ENCODE data around the gene IGSF22. TPM values are rescaled to one million over a fixed set of nuclear protein-coding genes. Genes with fewer than 3 reads are reported as not detected.

The IGSF22 gene
- total RNA-seq, 4 donors from 2014 or later: 0.17 to 0.23 TPM; not detected in 2

GRCh38 chr11:18720808-18721560, 5.0 kb downstream of the IGSF22 start:
- Histone ChIP-seq H3K4me3 (peak overlapping the region; percentile 60 to 74 (median 68)), H3K27ac (replicated peaks in 1 of 4) (peak overlapping the region; percentile 66 to 79 (median 72)), H3K27me3 (no peaks in the 10 kb centered on the region), H3K4me1 (peaks cover 7 to 22% (median 19%) of the 10 kb centered on the region in 4 donors), H3K9me3 (no peaks in the 10 kb centered on the region), H3K36me3 (no peaks in the 10 kb centered on the region)
- DNase-seq (ENCODE audit: extremely low spot score): no peak
- TF ChIP-seq EP300 (IDR thresholded peaks at IDR 0.05) (no peak), POLR2AphosphoS5 (IDR thresholded peaks at IDR 0.05) (peak; percentile 47 to 66)
- intact Hi-C loops (cut with DNase I): loop anchor here (5.0 kb wide), 1 partner anchor 134 kb away; the partner anchor contains the start of gene UEVLD
- WGBS: 4% methylated on average over 41 of the region's 41 CpGs

- no peak for DNase-seq (ENCODE audit: extremely low spot score)
Measured at GRCh38 chr11:18720091-18720807, 5.7 kb downstream of the IGSF22 start.

GRCh38 chr11:18715476-18715875, 10.5 kb downstream of the IGSF22 start:
- Histone ChIP-seq H3K4me1 (peaks cover under 1 to 3% (median 3%) of the 10 kb centered on the region in 4 donors), H3K9me3 (no peaks in the 10 kb centered on the region), H3K4me3 (no peak overlapping the region), H3K27ac (replicated peaks in 1 of 4) (no peak overlapping the region), H3K36me3 (no peaks in the 10 kb centered on the region), H3K27me3 (no peaks in the 10 kb centered on the region)
- intact Hi-C loops (cut with DNase I): no loop called here
- TF ChIP-seq CTCF (IDR thresholded peaks at IDR 0.05) (no peak), POLR2AphosphoS5 (IDR thresholded peaks at IDR 0.05) (no peak), EP300 (IDR thresholded peaks at IDR 0.05) (no peak)
- DNase-seq (ENCODE audit: extremely low spot score): no peak
- 72% methylated on average over 7 of the region's 7 CpGs for WGBS

More at GRCh38 chr11:18720091-18720807, 5.7 kb downstream of the IGSF22 start:
- no peaks in the 10 kb centered on the region for H3K9me3 ChIP-seq
- H3K27ac ChIP-seq (replicated peaks in 1 of 4): peak overlapping the region in 3 of 4 donors; percentile 66 to 79 (median 70)
- intact Hi-C loops (cut with DNase I): loop anchor here (5.0 kb wide), 1 partner anchor 133 kb away; the partner anchor contains the start of gene UEVLD
- WGBS: 91% methylated on average over 5 of the region's 5 CpGs
- H3K36me3 ChIP-seq: no peaks in the 10 kb centered on the region
- H3K4me1 ChIP-seq: peaks cover 7 to 22% (median 19%) of the 10 kb centered on the region in 4 donors
- TF ChIP-seq POLR2A (IDR thresholded peaks at IDR 0.05; ENCODE audit: low read depth): no peak
- no peak for TF ChIP-seq EP300 (IDR thresholded peaks at IDR 0.05)
- no peak for TF ChIP-seq CTCF (IDR thresholded peaks at IDR 0.05)
- no peak for TF ChIP-seq POLR2AphosphoS5 (IDR thresholded peaks at IDR 0.05)
- peak overlapping the region in 2 of 4 donors; percentile 60 to 74 for H3K4me3 ChIP-seq
- no peaks in the 10 kb centered on the region for H3K27me3 ChIP-seq

- Histone ChIP-seq H3K4me1 (no peaks in the 10 kb centered on the region), H3K9me3 (no peaks in the 10 kb centered on the region), H3K4me3 (no peak overlapping the region), H3K27ac (replicated peaks in 1 of 4) (no peak overlapping the region), H3K36me3 (no peaks in the 10 kb centered on the region), H3K27me3 (no peaks in the 10 kb centered on the region)
- WGBS: 88% methylated on average over 10 of the region's 10 CpGs
- no peak for DNase-seq (ENCODE audit: extremely low spot score)
- TF ChIP-seq POLR2A (IDR thresholded peaks at IDR 0.05; ENCODE audit: low read depth) (no peak), CTCF (IDR thresholded peaks at IDR 0.05) (no peak), EP300 (IDR thresholded peaks at IDR 0.05) (no peak), POLR2AphosphoS5 (IDR thresholded peaks at IDR 0.05) (no peak)
- intact Hi-C loops (cut with DNase I): no loop called here
Measured at GRCh38 chr11:18714443-18714780, 11.6 kb downstream of the IGSF22 start.
